ENCODE results near the gene IL10.

Gene IL10

GRCh38 chr1:206761159-206761768, 11.0 kb downstream of the IL10 start:
- no peak for DNase-seq

- DNase-seq = no peak
Measured at GRCh38 chr1:206760590-206760989, 11.7 kb downstream of the IL10 start.

- peak; percentile 38 for DNase-seq
Measured at GRCh38 chr1:206757524-206758266, 14.6 kb downstream of the IL10 start.

GRCh38 chr1:206754011-206754410, 18.3 kb downstream of the IL10 start:
- DNase-seq = no peak

- no peak for DNase-seq
Measured at GRCh38 chr1:206753141-206753540, 19.2 kb downstream of the IL10 start.

GRCh38 chr1:206752481-206752880, 19.8 kb downstream of the IL10 start:
- no peak for DNase-seq

GRCh38 chr1:206751891-206752290, 20.4 kb downstream of the IL10 start:
- DNase-seq = no peak

- DNase-seq = no peak
Measured at GRCh38 chr1:206748348-206749030, 23.8 kb downstream of the IL10 start.

GRCh38 chr1:206745301-206745700, 27.0 kb downstream of the IL10 start:
- no peak for DNase-seq

- DNase-seq = peak; percentile 45
Measured at GRCh38 chr1:206744683-206745082, 27.6 kb downstream of the IL10 start.

GRCh38 chr1:206742719-206743383, 29.4 kb downstream of the IL10 start:
- peak; percentile 37 for DNase-seq

- no peak for DNase-seq
Measured at GRCh38 chr1:206741142-206741701, 31.1 kb downstream of the IL10 start.

GRCh38 chr1:206739411-206740076, 32.8 kb downstream of the IL10 start:
- peak; percentile 29 for DNase-seq

GRCh38 chr1:206738370-206739366, 33.6 kb downstream of the IL10 start:
- no peak for DNase-seq

GRCh38 chr1:206737729-206738201, 34.5 kb downstream of the IL10 start:
- peak; percentile 21 for DNase-seq

- peak; percentile 27 for DNase-seq
Measured at GRCh38 chr1:206736878-206737728, 35.2 kb downstream of the IL10 start.

GRCh38 chr1:206735553-206736031, 36.7 kb downstream of the IL10 start:
- no peak for DNase-seq

GRCh38 chr1:206734499-206735142, 37.7 kb downstream of the IL10 start:
- peak; percentile 87 for DNase-seq

GRCh38 chr1:206732992-206733391, 39.3 kb downstream of the IL10 start:
- no peak for DNase-seq

Data from stimulated activated CD4-positive, alpha-beta T cell treated with anti-CD3 and anti-CD28 coated beads, Interleukin-4, amount 100 ng/mL, for 24 hours (primary cell).